Measurements from ENCODE around the gene LRRC71.

Gene LRRC71

DNA sequence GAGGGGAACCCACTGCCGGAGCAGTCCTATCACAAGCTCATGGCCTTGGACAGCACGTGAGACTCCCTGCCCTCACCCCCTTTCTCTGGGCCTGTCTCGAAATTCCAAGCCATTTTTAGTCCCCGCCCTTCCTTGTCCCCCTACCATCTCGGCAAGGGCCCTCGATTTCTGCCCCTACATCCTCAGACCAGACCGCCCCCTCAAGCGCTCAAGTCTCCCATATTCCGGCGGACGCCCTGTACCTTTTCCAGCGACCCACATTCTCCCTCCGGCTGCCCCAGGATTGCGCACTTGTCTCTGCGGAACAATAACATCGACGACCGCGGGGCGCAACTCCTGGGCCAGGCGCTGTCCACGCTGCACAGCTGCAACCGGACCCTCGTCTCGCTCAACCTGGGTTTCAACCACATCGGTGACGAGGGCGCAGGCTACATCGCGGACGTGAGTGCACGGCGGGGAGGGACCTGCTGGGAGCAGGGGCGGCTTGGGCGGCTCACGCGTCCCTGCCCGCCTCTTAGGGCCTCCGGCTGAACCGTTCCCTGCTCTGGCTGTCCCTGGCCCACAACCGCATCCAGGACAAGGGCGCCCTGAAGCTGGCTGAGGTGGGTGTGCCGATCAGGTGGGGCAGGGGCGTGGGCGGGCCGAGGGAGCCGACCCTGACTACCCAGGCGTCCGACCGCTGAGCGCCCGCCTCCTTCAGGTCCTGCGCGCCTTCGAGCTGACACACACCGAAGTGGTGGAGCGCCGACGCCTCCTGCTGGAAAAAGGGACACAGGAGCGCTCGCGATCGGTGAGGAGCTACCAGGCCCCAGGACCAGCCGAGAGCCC, 7.0 kb downstream of the LRRC71 start:
- DNase-seq = no peak

DNA sequence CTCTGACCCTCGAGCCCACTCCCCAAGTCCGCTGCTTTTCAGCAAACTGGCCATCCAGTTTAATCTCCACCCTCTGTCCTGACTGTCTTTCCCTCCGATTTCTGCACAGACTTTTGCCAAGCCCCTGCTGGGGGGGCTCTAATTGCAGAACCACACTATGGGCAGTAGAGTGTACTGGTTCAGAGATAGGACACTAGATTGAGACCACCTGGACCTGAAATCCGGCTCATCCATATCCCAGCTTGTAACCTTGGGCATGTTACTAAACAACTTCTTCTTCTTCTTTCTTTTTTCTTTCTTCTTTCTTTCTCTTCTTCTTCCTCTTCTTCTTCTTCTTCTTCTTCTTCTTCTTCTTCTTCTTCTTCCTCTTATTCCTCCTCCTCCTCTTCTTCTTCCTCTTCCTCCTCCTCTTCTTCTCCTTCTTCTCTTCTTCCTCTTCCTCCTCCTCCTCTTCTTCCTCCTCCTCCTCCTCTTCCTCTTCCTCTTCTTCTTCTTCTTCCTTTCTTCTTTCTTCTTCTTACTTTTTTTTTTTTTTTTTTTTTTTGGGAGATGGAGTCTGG, 7.7 kb downstream of the LRRC71 start:
- no peak for DNase-seq

DNA sequence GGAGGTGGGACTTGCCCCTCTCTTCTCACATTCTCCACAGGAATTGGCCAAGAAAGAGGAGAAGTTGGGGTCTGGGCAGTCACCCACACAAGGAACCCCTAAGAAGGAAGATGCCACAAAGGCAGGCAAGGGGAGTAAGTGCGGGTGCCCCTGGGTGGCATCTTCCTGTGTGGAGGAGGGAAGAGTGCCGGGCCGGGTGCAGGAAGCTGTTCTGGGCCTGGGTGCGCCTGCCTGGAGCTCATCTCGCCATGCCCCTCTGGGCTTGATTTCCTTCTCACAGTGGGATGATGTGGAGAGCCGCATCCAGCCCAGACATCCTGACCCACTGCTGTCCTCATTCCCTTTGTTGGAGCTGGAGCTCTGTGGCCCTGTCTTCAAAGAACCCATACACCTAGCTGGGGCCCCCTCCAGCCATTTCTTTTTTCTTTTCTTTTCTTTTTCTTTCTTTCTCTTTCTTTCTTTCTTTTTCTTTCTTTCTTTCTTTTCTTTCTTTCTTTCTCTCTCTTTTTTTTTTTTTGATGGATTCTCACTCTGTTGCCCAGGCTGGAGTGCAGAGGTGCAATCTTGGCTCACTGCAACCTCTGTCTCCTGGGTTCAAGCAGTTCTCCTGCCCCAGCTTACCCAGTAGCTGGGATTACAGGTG, 9.3 kb downstream of the LRRC71 start:
- no peak for DNase-seq

DNA sequence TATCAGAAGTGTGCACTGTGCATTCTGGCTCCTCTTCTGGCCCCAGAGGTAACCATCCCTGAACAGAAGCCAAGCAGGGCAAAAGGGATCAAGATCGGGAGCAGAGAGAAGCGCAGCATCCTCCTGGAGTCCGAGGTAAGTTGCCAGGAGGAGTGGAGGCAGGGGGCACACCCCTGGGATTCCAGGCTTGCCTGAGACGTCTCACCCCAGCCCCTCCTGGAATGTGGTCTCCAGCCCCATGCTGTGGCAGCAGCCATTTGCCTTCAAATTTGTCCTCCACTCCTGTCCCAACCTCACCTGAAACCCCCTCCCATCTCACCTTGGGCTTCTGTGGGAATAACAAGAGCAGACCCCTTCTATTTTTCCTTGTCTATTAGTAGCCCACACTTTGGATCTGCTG, 10.1 kb downstream of the LRRC71 start:
- no peak for DNase-seq

DNA sequence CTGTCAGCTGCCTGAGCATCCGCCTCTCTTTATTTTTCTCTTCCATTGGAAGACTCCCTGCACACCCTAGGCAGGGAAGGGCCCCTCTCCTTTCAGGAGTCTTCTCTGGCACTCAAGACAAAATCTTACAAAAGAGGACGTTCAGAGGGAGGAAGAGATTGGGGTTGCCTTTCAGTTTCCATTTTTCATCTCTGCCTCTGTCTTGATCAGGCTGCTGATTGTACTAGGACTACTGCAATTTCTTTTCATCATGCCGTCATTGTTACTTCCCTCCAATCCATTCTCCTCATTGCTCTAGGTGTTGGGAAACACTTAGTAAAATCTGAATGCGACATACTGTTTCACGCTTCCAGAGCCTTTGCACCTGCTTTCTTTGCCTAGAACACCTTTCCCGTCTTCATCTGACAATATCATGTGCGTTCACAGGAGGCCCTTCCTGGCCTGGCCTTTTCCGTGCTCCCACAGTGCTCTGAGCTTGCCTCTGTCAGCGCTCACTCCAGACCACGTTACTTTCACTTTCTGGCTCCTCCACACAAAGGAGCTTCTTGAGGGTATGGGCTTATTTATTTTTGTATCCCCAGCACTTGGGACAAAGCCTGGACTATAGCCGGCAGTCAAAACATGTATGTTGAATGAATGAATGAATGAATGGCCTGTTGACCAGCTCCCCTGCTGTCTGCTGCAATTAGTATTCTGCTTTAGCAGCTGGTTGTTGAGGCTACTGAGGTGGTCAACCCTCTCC, 10.9 kb downstream of the LRRC71 start:
- no peak for DNase-seq

DNA sequence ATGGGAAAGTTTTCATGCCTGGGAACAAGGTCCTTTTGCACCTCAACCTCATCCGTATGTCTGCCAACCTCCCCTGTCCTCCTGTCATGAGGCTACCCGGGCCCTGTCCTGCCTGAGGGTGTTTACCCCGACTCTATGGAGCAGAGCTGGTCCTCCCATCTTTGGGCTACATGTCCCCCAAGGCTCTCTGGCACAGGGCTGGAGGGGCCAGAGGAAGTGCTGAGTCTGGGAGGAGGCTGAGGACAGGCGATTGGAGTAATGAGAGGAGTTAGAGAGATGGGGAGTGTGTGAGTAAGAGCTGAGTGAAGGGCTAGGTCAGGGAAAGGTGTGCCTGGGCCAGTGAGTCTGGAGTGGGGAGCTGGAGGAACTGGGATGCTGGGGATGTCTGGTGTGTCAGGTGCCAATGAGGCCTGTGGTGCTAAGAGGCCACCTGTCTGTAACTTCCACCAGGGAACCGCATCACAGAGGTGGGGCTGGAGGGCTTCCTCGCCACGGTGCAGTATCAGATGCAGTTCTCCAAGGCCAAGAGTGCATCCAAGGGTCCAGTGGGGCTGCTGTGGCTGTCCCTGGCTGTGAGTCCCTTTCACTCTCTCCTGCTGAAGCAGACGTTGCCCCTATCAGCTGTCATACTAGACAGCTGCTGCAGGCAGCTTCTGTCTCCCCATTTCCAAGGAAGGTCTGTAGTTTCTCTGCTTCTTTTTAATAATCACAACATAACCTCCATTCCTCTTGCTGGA, 11.7 kb downstream of the LRRC71 start:
- no peak for DNase-seq

DNA sequence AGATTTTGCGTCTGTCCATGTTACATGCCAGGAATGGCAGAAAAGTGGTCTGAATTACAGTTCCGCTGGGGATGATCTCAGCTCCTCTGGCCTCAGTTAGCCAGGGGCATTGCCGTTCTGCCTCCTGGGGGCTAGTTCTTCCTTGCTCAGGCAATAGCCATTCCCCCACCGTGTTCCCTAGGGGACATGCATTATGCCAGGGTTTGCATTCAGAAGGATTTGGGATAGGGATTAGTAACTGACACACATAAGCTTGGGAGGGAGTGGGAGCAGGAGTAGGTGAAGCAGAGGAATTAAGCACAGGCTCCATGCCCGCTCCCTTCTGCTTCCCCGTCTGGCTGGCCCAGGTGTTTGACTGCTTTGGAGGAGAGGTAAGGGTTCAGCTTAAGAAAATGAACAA, 12.7 kb downstream of the LRRC71 start:
- DNase-seq = no peak

DNA sequence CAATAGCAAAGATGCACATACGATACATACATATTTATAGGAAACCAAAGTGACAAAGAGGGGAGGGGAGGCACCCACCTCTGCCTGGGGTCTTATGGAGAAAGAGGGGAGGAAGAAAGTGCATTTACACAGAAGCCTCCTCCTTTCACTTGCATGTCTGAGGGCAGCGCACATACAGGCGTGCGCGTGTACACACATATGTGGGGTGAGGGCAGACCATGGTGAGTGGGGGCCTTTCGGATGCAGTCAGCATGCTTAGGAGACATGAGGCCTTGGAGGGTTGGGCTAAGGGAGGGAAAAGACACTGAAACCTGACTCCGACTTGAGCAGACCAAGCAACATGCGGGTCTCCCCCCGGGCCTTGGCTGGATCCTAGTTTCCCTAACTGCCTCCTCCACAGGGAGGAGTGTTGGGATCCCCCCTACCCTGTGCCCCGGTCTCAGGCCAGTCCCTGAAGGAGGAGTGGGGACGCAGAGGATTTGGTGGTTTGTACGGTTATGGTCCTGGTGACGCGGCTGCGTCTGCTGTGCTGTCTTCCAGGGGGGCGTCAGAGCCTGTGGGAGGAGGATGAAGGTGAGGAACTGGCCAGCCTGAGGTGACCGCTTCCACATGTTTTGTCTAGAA, 15.2 kb downstream of the LRRC71 start:
- no peak for DNase-seq

DNA sequence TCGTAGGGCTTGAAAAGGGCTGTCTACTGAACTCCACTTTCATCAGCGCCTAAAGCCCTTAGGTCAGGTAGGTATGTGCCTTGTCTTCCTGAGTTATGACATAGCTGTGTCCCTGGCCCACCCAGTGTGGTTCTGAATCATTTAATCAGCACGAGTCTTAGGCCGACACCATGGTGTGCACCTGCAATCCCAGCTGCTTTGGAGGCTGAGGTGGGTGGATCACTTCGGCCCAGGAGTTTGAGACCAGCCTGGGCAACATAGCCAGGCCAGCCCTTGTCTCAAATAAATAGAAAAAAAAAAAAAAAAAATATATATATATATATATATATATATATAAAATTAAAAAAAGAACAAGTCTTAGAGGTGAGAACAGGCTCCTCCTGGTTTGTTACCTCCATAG, 15.8 kb downstream of the LRRC71 start:
- no peak for DNase-seq

DNA sequence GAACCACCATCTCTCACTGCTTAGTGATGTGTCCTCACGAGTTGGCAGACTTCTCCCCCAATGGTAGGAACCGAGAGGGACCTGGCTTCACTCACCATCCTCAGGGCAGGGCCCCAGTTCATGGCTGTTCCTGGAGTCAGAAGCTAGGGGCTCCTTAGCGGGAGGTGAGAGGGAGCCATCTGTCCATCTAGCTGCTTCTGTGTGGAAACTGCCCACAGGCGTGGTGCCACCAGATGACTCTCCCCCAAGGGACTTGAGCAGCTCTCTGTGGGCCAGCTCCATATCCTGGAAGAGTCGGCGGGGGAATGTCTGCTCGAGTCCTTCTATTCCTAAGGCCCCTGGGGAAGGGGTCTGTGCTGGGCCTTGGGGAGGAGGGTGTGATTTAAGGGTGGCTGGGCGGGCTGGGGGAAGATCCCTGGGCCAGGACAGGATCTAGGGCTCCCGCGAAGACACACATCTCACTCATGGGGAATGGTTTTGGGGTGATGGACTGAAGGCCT, 16.3 kb downstream of the LRRC71 start:
- DNase-seq = no peak

DNA sequence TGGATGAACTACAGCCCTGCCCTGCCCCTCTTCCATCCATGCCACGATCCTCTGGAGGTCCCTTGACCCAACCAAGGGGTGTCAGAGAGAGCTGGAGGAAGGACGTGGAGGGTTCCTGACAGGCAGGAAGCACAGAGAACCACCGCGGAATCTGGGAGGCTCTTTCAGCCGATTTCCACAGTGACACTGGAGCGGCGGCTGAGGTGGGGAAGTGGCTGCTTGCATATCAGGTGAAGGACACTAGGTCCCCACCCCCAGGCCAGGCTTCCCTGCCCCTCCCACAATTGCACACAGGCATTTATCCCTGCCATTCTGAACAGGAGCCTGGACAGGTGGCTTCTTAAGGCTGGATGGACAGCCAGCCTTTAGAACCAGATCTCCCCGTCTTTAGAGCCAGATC, 17.5 kb downstream of the LRRC71 start:
- no peak for DNase-seq

DNA sequence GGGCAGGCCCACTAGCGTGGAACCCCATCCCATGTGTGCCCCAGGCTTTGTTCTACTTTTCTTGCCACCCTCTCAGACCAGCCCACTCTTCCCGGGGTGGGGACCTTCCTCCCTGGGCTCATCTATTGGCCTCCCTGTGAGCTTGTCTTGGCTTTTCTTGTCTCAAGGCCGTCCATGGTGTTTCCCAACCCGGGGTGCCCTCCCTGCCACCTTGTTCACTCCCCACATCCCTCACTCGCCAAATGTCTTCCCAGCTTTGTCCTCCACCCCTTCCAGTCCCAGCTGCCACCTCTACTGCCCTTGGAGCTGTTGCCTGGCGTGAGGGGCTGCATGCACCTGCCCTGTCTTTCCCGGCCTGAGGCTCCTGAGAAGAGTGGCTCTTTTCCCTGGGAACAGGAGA, 18.4 kb downstream of the LRRC71 start:
- no peak for DNase-seq

DNA sequence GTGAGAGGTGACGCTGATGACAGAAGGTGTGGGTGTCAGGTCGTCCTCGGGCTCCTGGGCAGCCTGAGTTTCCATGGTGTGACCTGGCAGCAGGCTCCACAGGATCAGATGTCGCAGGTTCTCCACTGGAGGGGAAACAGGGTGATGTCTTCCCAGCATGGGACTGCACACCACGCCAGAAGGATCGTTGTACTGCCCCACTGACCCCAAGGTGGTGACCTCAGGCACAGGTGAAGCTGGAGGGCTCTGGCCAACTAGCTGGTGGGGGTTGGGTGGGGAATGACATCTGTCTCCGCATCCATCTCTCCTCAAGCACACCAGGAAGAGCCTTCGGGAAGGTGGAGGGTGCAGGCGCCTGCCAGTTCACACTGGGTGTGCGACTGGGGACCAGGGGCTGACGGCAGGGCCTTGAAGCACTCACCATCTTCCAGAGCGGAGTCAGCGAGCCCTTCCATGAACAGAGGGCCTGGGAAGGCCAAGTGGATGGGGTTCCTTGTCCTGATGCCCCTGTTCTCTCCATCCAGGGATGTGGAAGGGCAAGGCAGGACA, 19.4 kb downstream of the LRRC71 start:
- no peak for DNase-seq

DNA sequence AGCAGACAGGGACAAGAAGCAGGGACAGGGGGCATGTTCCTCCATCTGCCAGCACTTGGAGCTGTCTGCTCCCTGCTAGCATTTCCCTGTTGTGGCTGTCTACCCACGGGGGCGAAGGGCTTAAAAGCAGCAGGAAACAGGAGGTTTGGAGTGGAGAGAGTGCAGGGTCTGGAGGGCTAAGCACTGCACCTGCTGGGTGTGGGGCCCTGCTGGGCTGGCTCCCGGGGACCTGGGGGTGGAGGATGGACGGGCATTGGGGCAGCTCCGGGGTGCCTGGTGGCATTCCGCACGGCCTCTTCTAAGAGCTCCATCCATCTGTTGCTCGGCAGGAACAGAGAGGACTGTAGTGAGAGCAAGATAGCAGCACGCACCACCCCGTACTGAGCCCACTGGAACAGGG, 21.2 kb downstream of the LRRC71 start:
- no peak for DNase-seq

DNA sequence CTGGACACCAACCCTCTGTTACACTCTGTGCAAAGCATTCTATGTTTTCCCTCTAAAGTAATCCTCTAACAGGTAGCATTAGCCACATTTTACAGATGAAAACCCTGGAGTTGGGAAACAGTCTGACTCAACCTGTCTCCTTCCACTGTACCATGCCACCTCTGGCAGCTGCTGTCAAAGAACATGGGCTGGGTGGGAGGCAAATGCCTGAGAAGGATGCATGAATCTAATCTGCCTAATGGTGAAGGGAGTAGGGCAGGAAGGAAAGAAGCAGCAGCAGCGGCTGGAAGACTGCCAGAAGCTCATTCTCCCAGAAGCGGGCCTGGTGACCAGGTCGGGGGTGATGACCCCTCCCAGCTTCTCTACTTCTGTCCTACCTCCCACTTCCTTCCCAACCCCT, 21.7 kb downstream of the LRRC71 start:
- no peak for DNase-seq

DNA sequence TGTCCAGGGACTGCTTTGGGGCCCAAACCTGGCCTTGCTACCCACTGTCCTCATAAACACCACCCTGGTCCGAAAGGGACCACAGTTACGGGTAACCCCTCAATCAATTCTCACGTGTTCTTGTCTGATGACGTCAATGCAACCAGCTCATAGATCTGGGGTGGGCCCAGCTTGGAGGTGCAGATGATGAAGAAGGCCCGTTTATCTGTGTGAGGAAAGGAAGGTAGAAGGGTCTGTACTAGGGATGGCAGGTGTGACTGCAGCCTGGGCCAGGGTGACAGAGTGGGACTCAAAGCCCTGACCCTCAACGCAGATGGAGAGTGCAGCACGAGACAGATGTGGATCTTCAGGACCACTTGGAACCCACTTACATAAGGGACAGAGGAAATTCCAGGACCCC, 22.1 kb downstream of the LRRC71 start:
- DNase-seq = no peak

DNA sequence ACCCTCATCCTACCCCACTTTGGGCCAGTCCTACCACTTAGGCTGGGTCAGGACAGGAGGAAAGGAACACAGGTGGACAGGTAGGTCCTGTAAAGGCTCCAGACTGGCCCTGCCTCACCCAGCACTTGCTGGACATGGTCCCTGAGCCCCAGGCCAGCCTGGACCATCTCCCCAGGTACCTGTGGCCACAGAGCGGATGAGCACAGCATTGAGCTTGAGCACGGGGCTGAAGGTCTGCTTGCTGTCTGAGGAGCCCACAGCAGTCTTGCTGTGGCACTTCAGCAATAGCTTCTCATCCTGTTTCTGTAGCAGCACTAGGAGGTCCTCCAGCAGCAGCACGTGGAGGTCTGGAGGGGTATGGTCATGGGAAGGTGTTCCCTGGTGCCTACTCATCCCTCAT, 23.3 kb downstream of the LRRC71 start:
- DNase-seq = no peak

DNA sequence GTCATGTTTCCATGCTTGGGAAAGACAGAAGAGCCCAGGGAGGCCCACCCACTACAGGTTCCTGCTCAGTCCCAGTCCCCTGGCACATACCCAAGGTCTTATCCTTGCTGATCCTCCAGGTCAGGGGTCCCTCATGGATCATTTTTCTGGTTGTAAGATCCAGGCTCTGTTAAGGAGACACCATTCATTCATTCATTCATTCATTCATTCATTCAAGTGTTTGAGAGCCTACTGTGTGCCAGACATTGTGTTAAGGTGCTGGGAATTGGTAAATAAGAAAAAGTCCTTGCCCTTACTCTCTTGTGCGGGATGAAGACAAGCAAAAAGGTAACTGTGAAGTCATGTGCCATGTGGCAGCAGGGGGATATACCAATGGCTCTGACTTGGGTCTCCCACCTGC, 23.8 kb downstream of the LRRC71 start:
- no peak for DNase-seq

DNA sequence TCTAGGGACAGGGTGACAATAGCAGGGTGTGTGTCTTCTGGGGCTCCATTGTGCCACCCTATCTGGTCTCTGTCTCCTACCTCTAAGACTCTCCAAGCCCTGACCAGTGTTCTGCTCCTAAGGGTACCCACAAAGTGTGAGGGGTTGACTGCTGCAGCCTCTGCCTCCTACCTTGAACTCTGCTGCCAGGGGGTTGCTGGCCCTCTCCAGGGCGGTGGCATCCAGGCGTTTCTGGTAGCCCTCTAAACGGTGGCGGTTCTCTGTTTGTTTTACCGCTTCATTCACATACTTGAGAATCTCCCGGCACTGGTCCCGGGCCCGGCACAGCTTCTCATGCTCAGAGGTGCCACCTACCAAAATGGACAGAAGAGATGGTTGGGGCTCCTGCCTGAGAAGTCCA, 24.4 kb downstream of the LRRC71 start:
- DNase-seq = no peak

DNA sequence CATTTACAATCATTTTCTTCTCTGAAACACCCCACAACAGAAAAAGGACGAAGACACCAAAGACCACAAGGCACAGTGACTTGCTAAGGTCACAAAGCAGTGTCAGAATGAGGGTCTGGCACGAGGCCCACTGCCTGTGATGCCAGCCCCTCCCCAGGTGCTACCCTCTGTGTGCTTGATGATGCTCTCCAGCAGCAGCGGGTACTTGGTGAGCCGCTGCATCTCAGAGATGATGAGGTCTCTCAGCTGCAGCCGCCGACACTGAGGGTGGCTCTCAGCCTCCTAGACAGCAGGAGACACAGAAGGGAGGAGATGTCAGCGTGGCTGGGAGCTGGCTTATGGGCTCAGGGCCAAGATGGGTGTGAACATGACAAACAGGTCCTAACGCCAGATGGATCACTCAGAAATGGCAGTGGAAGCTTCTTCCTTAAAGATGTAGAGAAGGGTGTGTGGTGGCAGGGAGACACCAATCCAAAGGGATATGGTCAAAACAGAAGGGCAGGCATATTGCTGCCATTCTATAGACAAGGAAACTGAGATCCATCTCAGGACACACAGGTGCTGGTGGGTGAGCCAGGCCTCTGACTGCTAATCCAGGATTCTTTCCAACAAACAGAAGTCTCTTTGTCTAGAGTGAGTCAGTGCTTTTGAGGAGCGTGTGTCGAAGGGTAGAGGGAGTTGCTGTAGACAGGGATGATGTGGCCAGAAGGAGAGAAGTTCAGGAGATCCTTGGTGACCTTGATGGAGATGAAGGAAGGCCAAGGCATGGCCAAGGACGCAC, 25.6 kb downstream of the LRRC71 start:
- peak in 1 of 14 donors; percentile 29 for DNase-seq

DNA sequence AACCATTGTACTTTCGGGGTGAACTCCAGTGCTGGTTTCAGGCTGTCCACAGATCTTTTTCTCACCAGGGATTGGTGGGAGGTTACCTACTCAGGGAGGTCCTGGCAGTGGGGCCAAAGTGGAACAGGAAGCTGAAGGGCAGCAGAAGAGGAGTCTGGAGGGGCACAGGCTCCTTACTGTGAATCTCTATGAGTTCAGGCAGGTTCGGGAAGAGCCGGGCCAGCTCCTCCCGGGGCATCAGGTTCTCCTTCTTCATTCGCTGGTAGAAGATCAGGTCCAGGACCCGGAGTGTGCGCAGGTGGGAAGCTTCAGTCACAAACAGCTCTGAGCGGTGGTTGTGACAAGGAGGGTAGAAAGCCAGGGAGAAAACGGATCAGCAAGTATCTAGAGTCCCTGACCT, 26.7 kb downstream of the LRRC71 start:
- DNase-seq = no peak
